HepG2 (cell line): ENCODE data around the gene PRKACA. TPM values are rescaled to one million over a fixed set of nuclear protein-coding genes. Genes with fewer than 3 reads are reported as not detected.

Experiments
- ATAC-seq: fragments of 200-7000 bp; cut with Tn5 transposase; 3 replicates; pipeline ENCODE4 v1.9.1; 2020; ENCODE audit warnings: mild to moderate bottlenecking, moderate library complexity
- BruUV-seq: library from RNA; stranded (reverse); fragments of 400-500 nt; replicated peaks from 2 replicates; lab custom pipeline; 2021; lab: Mats Ljungman, UMichigan
- CTCF ChIA-PET: fragments of 300-600 bp; formaldehyde crosslinking; extraction: SDS; loops from one replicate; lab custom pipeline; 2021; ENCODE audit warnings: low total read pairs, inconsistent platforms, low intra/inter-chr PET ratio; lab: Yijun Ruan, JAX
- POLR2A ChIA-PET: fragments of 350-600 bp; sonication (Branson Sonifier 250); formaldehyde crosslinking; loops from one replicate; lab custom pipeline; 2020; ENCODE audit warnings: antibody characterized with exemption, inconsistent platforms; lab: Yijun Ruan, JAX
- DNase-seq: peaks from one replicate; pipeline ENCODE4 v3.0.0-alpha.2; 2015; ENCODE audit warnings: low spot score
- FAIRE-seq: peaks from 3 replicates; lab custom pipeline; 2011; peaks lifted over from hg19 to GRCh38; lab: Jason Lieb, UNC
- H2AFZ ChIP-seq: one replicate; pipeline ENCODE4 v1.6.1; 2011; ENCODE audit warnings: low read length, inconsistent platforms
- H3K27ac ChIP-seq: fragments of 300-600 bp; 3 replicates; pipeline ENCODE4 v1.8.0; 2011; ENCODE audit warnings: mixed run types, mild to moderate bottlenecking, mixed read lengths, low read length, inconsistent platforms; ENCODE audit not compliant: insufficient read depth; ENCODE audit errors: extremely low read length
- H3K27me3 ChIP-seq, 2 experiments: fragments of 200-600 bp in 1 of 2; 2 replicates in 1 of 2; 3 replicates in 1 of 2; pipeline versions ENCODE4 v1.6.0 to v1.8.0; 2011; ENCODE audit warnings: low read length in 2 of 2, mild to moderate bottlenecking in 2 of 2, moderate library complexity in 2 of 2, inconsistent platforms in 1 of 2; ENCODE audit not compliant: insufficient read depth in 2 of 2, control insufficient read depth in 1 of 2
- H3K36me3 ChIP-seq, 2 experiments: fragments of 200-600 bp in 1 of 2; replicated peaks in 1 of 2; 2 replicates in 1 of 2; 3 replicates in 1 of 2; pipeline versions ENCODE4 v1.5.1 to v1.8.0; 2011; ENCODE audit warnings: low read length in 2 of 2, inconsistent platforms in 1 of 2; ENCODE audit not compliant: insufficient read depth in 2 of 2, control insufficient read depth in 1 of 2
- H3K4me1 ChIP-seq: 2 replicates; pipeline ENCODE4 v1.5.1; 2012; ENCODE audit warnings: low read length, inconsistent platforms; ENCODE audit not compliant: insufficient read depth
- H3K4me2 ChIP-seq: 2 replicates; pipeline ENCODE4 v1.6.0; 2011; ENCODE audit warnings: low read depth, low read length, inconsistent platforms
- H3K4me3 ChIP-seq, 3 experiments: fragments of 200-600 bp in 1 of 3; sonication (generic), shearing (Covaris generic) in 1 of 3; replicated peaks in 1 of 3; 2 replicates each; pipeline ENCODE4 v1.5.1; 2011 to 2016; ENCODE audit warnings: low read length in 3 of 3, inconsistent platforms in 2 of 3, low read depth in 2 of 3, mild to moderate bottlenecking in 2 of 3, control low read depth in 1 of 3, mixed read lengths in 1 of 3; ENCODE audit not compliant: insufficient read depth in 1 of 3
- H3K79me2 ChIP-seq: one replicate; pipeline ENCODE4 v1.6.1; 2011; ENCODE audit warnings: low read length, inconsistent platforms; ENCODE audit not compliant: insufficient read depth
- H3K9ac ChIP-seq: 2 replicates; pipeline ENCODE4 v1.6.0; 2011; ENCODE audit warnings: mild to moderate bottlenecking, low read depth, low read length, inconsistent platforms; ENCODE audit not compliant: insufficient read depth
- H3K9me3 ChIP-seq: 2 replicates; pipeline ENCODE4 v1.5.1; 2012; ENCODE audit warnings: mild to moderate bottlenecking, low read length
- H4K20me1 ChIP-seq: 2 replicates; pipeline ENCODE4 v1.6.0; 2011; ENCODE audit warnings: inconsistent platforms, mild to moderate bottlenecking, low read length, moderate library complexity; ENCODE audit not compliant: insufficient read depth
- CHD4 ChIP-seq: fragments of 200-600 bp; sonication (generic); IDR thresholded peaks from 2 replicates; pipeline ENCODE4 v1.7.0; 2017; ENCODE audit warnings: mild to moderate bottlenecking, low read length, borderline replicate concordance
- ERF ChIP-seq: IDR thresholded peaks from 2 replicates; pipeline ENCODE4 v1.6.1; 2018; ENCODE audit warnings: missing biosample characterization, missing genetic modification reagents
- HNRNPK ChIP-seq: fragments of 200-400 bp; formaldehyde crosslinking; IDR thresholded peaks from 2 replicates; pipeline ENCODE4 v1.6.1; 2018; ENCODE audit warnings: low read length, low read depth, moderate library complexity, mild to moderate bottlenecking; ENCODE audit not compliant: poor library complexity, severe bottlenecking
- MAFG ChIP-seq: sonication (generic); formaldehyde crosslinking; IDR thresholded peaks from 2 replicates; pipeline ENCODE4 v1.5.1; 2020; ENCODE audit warnings: mild to moderate bottlenecking, missing genetic modification reagents
- SIX4 ChIP-seq: sonication (generic); formaldehyde crosslinking; IDR thresholded peaks from 2 replicates; pipeline ENCODE4 v1.4.0; 2020; ENCODE audit warnings: missing genetic modification reagents
- ZFP1 ChIP-seq: IDR thresholded peaks from 2 replicates; pipeline ENCODE4 v1.6.1; 2016
- ZFP36L1 ChIP-seq: sonication (generic); formaldehyde crosslinking; IDR thresholded peaks from 2 replicates; pipeline ENCODE4 v1.8.0; 2022; ENCODE audit warnings: mild to moderate bottlenecking, missing genetic modification reagents, moderate library complexity
- ZNF160 ChIP-seq: sonication (generic); formaldehyde crosslinking; IDR thresholded peaks from 2 replicates; pipeline ENCODE4 v1.8.0; 2022; ENCODE audit warnings: mild to moderate bottlenecking, inconsistent platforms, missing genetic modification reagents
- ZNF530 ChIP-seq: sonication (generic); formaldehyde crosslinking; IDR thresholded peaks from 2 replicates; pipeline ENCODE4 v1.5.0; 2020; ENCODE audit warnings: low read depth, mild to moderate bottlenecking, missing genetic modification reagents
- ZNF749 ChIP-seq: sonication (generic); formaldehyde crosslinking; IDR thresholded peaks from 2 replicates; pipeline ENCODE4 v1.8.0; 2022; ENCODE audit warnings: mild to moderate bottlenecking, missing genetic modification reagents, moderate library complexity, borderline replicate concordance
- WGBS: methylation state at CpG from one replicate; pipeline ENCODE4 v1.1.6; 2017; ENCODE audit warnings: low lambda C conversion rate; 5-methylcytosine and 5-hydroxymethylcytosine counted together
- in situ Hi-C: cut with HindIII; loops from 2 replicates; pipeline ENCODE4 v1.10.0; 2017; ENCODE audit warnings: low pct_unique_long_range_greater_than_20kb; ENCODE audit not compliant: extremely low pct_ligation_motif_present
- intact Hi-C: fragments of 100-400 bp; cut with micrococcal nuclease; formaldehyde crosslinking; loops from one replicate; pipeline ENCODE4 v1.10.0; 2022; ENCODE audit not compliant: unreplicated experiment
- polyA plus RNA-seq, 8 experiments: library from polyadenylated mRNA; depleted of rRNA in 3 of 8; stranded (reverse) in 7 of 8; unstranded in 1 of 8; fragments of >200 nt; fragmentation: Illumina TruSeq in 4 of 8; extraction: Trizol in 4 of 8; gene quantifications; 2 replicates each; pipeline versions ENCODE4 v1.2.1 to v1.2.3, GENCODE V29; 2011 to 2016; ENCODE audit warnings: low read depth in 4 of 8, missing spikeins in 1 of 8, mixed read lengths in 1 of 8; ENCODE audit not compliant: insufficient read depth in 1 of 8
- total RNA-seq, 5 experiments: library from RNA; depleted of rRNA; stranded (reverse); fragments of >200 nt; fragmentation: Illumina TruSeq; extraction: Trizol; gene quantifications; 2 replicates each; pipeline ENCODE4 v1.2.3, GENCODE V29; 2016; ENCODE audit warnings: low read depth in 1 of 5
- TF ChIP-seq, protein P1 (sequence below): sonication (generic); formaldehyde crosslinking; IDR thresholded peaks from 2 replicates; pipeline ENCODE4 v1.5.0; 2020; ENCODE audit warnings: mild to moderate bottlenecking, missing genetic modification reagents
- TF ChIP-seq, protein P2 (sequence below): sonication (generic); formaldehyde crosslinking; IDR thresholded peaks from 2 replicates; pipeline ENCODE4 v1.4.0; 2020; ENCODE audit warnings: missing genetic modification reagents, low read depth, mild to moderate bottlenecking, borderline replicate concordance
- TF ChIP-seq, protein P3 (sequence below): sonication (generic); formaldehyde crosslinking; IDR thresholded peaks from 2 replicates; pipeline ENCODE4 v1.4.0; 2020; ENCODE audit warnings: missing genetic modification reagents
- TF ChIP-seq, protein P4 (sequence below): sonication (generic); formaldehyde crosslinking; IDR thresholded peaks from 2 replicates; pipeline ENCODE4 v1.4.0; 2020; ENCODE audit warnings: mild to moderate bottlenecking, low read depth, missing genetic modification reagents

Gene PRKACA
- total and polyA plus RNA-seq, 2 of the 13 experiments (the other 11 are each of a cell fraction or from before 2014, with no cell fraction given), result 11.0 to 18.2 TPM

DNA sequence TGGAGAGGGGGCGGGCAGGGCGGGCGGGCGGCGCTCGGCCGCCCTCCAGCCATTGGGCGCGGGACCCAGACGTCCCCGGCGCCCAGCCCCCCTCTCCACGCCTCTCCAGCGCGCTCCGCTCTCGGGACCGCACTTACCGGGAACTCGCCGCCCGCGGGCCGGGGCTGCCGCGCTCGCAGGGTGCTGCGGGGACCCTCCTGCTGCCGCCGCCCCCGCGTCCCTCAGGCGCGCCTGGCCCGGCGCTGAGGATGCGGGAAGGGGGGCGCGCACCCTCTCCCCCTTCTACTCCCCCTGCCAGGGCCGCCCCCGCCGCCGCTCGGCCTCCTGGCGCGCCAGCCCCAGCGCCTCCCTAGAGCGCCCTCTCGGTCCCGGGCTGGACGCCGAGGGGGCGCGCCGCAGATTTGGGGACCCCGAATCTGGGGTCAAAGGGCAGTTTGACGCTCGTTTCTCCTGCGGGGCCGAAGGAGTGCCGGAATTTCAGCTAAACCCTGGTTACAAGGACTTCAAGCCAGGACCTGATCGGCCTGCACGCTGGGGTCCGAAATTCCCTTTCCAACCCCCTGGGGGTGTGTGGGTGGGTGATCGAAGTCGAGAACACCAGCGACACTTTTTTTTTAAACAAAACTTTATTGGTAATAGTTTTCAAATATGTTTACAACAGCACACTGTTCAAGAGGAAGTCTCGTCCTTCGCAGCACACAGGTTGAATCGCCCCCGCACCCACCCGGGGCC lies 26.3 kb downstream of the PRKACA start (continued):
- TF ChIP-seq, protein P1, sequence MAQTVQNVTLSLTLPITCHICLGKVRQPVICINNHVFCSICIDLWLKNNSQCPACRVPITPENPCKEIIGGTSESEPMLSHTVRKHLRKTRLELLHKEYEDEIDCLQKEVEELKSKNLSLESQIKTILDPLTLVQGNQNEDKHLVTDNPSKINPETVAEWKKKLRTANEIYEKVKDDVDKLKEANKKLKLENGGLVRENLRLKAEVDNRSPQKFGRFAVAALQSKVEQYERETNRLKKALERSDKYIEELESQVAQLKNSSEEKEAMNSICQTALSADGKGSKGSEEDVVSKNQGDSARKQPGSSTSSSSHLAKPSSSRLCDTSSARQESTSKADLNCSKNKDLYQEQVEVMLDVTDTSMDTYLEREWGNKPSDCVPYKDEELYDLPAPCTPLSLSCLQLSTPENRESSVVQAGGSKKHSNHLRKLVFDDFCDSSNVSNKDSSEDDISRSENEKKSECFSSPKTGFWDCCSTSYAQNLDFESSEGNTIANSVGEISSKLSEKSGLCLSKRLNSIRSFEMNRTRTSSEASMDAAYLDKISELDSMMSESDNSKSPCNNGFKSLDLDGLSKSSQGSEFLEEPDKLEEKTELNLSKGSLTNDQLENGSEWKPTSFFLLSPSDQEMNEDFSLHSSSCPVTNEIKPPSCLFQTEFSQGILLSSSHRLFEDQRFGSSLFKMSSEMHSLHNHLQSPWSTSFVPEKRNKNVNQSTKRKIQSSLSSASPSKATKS (CRISPR knock-in tag), result no peak
- TF ChIP-seq CHD4 (peak; percentile 78), HNRNPK (peak; percentile 97)
- TF ChIP-seq, protein P2, sequence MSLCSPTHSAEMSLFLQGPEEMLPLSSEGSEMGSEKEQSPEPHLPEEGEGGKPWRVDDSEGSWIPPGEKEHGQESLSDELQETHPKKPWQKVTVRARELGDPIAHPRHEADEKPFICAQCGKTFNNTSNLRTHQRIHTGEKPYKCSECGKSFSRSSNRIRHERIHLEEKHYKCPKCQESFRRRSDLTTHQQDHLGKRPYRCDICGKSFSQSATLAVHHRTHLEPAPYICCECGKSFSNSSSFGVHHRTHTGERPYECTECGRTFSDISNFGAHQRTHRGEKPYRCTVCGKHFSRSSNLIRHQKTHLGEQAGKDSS, result no peak

GRCh38 chr19:14090509-14091080 lies 27.0 kb downstream of the PRKACA start, which contains the start of gene SAMD1:
Gene SAMD1, minus strand, starts transcription at chr19:14090751.
- ChIA-PET POLR2A (interaction anchor here (1.0 kb wide), 1 partner anchor 10 kb away, joined by 4 read pairs; no protein-coding TSS in a partner anchor), CTCF (interaction anchor here (1.4 to 1.7 kb wide), 2 partner anchors 17 to 18 kb away, joined by 3 to 4 read pairs; no protein-coding TSS in a partner anchor)
- BruUV-seq, result no TSS peak
- H3K79me2 ChIP-seq, result peaks cover 4% of the 10 kb centered on the region
- H3K4me1 ChIP-seq, result peaks cover 28% of the 10 kb centered on the region
- ATAC-seq (peak; percentile 24), DNase-seq (peak; percentile 73), FAIRE-seq (no peak)
- H2AFZ ChIP-seq, result no peak within 1 kb of the TSS
- H4K20me1 ChIP-seq, result no peaks in the 10 kb centered on the region
- 2% methylated on average over 34 of the region's 65 CpGs for WGBS
- no peaks in the 10 kb centered on the region for H3K27me3 ChIP-seq
- H3K9me3 ChIP-seq, result peaks cover 6% of the 10 kb centered on the region; the same call in 1 of the 2 replicates
- peak within 1 kb of the TSS; percentile 79 for H3K4me2 ChIP-seq
- peaks cover 4 to 8% of the 10 kb centered on the region in 2 experiments; a peak in 2 of 5 replicates for H3K36me3 ChIP-seq
- intact Hi-C loops, result loop anchor here (1.0 kb wide), 1 partner anchor 10 kb away; no protein-coding TSS in a partner anchor
- in situ Hi-C loops, result no loop called here
- peak within 1 kb of the TSS; percentile 79 for H3K27ac ChIP-seq
- peak within 1 kb of the TSS; percentile 77 to 92 (median 83) for H3K4me3 ChIP-seq
- H3K9ac ChIP-seq, result peak within 1 kb of the TSS; percentile 74
- TF ChIP-seq ZFP36L1, result no peak
- TF ChIP-seq, protein P3, sequence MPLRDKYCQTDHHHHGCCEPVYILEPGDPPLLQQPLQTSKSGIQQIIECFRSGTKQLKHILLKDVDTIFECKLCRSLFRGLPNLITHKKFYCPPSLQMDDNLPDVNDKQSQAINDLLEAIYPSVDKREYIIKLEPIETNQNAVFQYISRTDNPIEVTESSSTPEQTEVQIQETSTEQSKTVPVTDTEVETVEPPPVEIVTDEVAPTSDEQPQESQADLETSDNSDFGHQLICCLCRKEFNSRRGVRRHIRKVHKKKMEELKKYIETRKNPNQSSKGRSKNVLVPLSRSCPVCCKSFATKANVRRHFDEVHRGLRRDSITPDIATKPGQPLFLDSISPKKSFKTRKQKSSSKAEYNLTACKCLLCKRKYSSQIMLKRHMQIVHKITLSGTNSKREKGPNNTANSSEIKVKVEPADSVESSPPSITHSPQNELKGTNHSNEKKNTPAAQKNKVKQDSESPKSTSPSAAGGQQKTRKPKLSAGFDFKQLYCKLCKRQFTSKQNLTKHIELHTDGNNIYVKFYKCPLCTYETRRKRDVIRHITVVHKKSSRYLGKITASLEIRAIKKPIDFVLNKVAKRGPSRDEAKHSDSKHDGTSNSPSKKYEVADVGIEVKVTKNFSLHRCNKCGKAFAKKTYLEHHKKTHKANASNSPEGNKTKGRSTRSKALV (CRISPR knock-in tag), result no peak
- no peak for TF ChIP-seq ZNF530
- TF ChIP-seq SIX4 (CRISPR knock-in tag), result no peak
- TF ChIP-seq ZNF160, result no peak
- no peak for TF ChIP-seq ZNF749 (CRISPR knock-in tag)
- TF ChIP-seq MAFG, result no peak
- TF ChIP-seq ZFP1, result no peak
- TF ChIP-seq, protein P4, sequence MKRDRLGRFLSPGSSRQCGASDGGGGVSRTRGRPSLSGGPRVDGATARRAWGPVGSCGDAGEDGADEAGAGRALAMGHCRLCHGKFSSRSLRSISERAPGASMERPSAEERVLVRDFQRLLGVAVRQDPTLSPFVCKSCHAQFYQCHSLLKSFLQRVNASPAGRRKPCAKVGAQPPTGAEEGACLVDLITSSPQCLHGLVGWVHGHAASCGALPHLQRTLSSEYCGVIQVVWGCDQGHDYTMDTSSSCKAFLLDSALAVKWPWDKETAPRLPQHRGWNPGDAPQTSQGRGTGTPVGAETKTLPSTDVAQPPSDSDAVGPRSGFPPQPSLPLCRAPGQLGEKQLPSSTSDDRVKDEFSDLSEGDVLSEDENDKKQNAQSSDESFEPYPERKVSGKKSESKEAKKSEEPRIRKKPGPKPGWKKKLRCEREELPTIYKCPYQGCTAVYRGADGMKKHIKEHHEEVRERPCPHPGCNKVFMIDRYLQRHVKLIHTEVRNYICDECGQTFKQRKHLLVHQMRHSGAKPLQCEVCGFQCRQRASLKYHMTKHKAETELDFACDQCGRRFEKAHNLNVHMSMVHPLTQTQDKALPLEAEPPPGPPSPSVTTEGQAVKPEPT (CRISPR knock-in tag), result peak; percentile 99
- no peak for TF ChIP-seq ERF (CRISPR knock-in tag)
